G401 (cell line): ENCODE measurements around the gene SLC13A3. TPM values are rescaled to one million over a fixed set of nuclear protein-coding genes. Genes with fewer than 3 reads are reported as not detected.

Source experiments
- DNase-seq: peaks from one replicate; pipeline ENCODE4 v3.0.0-alpha.2; 2015; ENCODE audit warnings: low spot score
- in situ Hi-C: cut with HindIII; loops from 2 replicates; pipeline ENCODE4 v1.10.0; 2016; ENCODE audit warnings: low sequenced_read_pairs, mixed read lengths
- total RNA-seq: library from RNA; depleted of rRNA; stranded (reverse); fragments of >200 nt; shearing (Covaris generic); gene quantifications from 2 replicates; pipeline ENCODE4 v1.2.3, GENCODE V29; 2014

The SLC13A3 gene
- total RNA-seq, 1 experiment from 2014 or later: not detected

DNA sequence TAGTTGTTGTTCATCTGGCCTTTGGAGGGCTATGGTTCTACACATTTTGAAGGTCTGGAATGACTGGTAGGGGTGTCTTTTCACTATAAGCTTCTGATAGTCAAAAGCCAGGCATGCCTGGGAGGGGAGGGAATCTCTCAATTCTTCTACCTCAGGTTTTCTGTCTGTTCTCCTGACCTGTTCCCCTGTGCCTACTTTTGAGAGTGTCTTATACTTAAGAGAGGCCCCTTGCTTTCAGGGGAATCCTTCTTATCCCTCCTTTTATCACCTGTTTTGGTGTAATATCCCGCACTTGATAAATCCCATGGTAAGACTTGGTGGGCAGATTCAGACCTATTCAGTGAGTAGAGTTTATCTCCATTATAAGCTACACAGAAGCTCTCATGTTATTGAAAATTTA, 10.4 kb upstream of the SLC13A3 start:
- DNase-seq: no peak
- in situ Hi-C loops: no loop called here

DNA sequence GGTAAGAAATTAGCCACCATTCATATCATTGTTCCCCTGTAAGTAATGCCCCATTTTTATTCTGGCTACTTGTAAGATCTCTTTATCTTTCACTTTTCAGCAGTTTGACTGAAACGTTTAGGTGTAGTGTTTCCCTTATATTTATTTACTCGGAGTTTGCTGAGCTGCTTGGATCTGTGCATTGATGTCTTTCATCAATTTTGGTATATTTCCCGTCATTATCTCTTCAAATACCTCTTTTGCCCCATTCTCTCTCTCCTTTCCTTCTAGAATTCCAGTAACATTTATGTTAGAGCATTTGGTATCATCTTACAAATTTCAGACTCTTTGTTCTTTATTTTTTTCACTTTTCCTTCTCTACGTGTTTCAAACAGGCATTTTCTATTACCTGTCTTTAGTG, 9.2 kb upstream of the SLC13A3 start:
- in situ Hi-C loops: no loop called here

DNA sequence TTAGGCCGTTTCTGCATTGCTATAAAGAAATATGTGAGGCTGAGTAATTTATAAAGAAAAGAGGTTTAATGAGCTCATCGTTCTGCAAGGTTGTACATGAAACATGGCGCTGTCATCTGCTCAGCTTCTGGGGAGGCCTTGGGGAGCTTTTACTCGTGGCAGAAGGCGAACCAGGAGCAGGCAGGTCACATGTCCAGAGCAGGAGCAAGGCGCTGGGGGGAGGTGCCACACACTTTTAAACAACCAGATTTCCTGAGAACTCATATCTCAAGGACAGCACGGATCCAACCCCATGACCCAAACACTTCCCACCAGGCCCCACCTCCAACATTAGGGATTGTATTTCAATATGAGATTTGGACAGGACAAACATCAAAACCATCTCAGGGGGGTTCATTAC, 6.4 kb upstream of the SLC13A3 start:
- DNase-seq: no peak
- in situ Hi-C loops: no loop called here

More for the DNA sequence above, 9.2 kb upstream of the SLC13A3 start:
- no peak for DNase-seq

DNA sequence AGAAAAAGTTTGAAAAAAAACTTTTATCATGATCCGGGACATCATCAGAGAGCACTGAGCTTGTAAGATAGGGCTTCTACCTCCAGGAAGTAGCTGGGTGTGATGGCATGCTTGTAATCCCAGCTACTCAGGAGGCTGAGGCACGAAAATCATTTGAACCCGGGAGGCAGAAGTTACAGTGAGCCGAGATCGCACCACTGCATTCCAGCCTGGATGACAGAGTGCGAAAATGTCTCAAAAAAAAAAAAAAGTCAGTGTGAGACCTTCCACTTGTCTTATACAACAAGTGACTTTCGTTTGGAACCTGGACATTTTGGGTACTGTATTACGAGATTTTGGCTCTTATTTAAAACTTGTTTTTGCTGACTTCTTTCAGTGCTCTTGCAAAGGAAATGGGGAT, 5.9 kb upstream of the SLC13A3 start:
- no peak for DNase-seq
- in situ Hi-C loops: no loop called here

DNA sequence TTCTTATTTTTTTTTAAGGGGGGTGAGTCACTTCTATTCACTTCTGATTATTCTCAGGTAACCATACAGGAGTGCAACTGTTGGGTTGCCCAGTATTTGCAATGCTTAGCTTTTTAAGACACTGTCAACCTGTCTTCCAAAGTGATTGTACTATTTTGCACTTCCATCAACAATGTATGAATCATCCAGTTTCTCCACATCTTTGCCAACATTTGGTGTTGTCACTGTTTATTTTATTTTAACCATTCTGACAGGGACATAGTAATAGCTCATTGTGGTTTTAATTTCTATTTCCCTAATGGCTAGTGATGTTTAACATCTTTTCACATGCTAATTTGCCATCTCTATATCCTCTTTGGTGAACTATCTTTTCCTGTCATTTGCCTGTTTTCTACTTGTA, 1.4 kb upstream of the SLC13A3 start:
- no peak for DNase-seq
- in situ Hi-C loops: no loop called here

DNA sequence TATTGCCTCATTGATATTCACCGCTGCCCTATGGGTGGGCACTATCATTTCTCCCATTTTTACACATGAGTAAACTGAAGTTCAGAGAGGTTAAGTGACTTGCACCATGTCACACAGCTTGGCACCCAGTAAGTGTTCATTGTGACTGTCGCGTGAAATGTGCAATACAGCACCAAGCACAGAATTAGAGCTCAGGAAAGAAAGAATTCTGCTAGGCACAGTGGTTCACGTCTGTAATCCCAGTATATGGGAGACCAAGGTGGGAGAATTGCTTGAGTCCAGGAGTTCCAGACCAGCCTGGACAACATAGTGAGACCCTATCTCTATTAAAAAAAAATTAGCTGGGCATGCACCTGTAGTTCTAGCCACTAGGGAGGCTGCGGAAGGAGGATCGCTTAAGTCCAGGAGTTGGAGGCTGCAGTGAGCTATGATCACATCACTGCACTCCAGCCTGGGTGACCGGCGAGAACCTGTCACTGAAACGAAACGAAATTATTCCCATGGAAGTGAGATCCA, 626 bp downstream of the SLC13A3 start:
- in situ Hi-C loops: no loop called here
- no peak for DNase-seq

DNA sequence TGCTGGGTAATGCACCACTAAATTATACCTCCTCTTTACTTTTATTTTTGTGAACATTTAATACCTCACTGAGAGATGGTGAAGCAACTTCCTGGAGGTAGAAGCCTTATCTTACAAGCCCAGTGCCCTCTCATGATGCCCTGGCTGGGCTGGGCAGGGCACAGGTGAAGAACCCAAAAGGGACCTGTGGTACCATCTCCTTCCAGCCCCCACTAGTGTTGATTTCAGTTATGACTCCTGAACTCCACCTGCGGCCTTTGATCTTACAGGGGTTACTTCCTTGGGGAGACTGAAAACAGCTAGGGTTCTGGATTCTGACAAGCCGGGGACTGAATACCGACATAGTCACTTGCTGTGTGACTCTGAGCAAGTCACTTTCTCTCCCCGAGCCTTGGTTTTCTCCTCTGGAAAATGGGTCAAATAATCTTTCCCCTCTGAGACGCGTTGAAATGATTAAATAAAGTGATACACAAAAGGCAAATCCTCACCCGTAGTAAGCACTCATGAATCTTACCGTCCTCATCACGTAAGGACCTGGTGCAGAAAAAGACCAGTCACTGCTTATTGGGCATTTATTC, 1.2 kb downstream of the SLC13A3 start:
- in situ Hi-C loops: no loop called here
- DNase-seq: no peak

DNA sequence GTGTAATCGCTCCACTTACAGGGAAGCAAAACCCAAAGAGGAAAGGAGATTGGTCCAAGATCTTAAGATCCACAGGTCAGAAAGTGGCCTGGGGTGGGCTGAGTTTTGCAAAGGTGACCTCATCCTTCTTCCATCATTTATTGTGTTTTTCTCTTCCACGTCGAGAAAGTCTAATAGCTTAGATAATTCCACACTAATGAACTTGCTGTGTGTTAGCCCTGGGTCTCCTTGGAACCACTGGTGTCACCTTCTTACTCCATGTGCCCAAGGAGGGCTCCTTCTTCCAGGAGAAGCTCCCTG, 1.7 kb downstream of the SLC13A3 start:
- DNase-seq: no peak
- in situ Hi-C loops: no loop called here

DNA sequence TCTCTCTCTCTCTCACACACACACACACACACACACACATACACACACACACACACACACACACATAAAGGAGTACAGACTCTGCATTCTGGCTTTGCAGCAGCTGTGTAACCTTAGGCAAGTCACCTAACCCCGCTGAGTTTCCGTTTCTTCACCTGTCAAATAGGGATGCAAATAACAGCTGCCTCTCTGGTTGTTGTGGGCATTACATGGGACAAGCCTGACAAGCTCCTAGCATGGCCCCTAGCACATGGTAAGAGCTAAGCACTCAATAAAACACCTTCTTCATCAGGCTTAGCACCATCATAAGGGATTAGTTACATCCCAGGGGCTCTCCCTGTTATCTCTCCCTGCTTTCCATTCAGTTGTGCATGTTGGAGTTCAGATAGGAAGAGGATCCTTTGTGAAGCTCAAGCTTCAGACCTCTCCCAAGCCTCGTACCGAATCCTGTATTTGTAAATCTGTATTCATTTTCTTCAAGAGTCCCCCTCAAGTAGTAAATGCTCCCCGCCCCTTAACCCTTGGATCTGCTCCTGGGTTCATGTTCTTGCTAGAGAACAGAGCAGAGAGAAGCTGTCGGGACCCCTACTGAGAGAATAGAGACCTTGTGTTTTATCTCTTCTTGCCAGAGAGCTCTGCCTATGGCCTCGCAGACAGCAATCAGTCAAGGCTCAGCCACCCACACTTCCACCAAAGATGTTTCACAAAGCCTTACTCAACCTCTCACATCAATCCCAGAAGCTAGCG, 2.2 kb downstream of the SLC13A3 start:
- DNase-seq: no peak
- in situ Hi-C loops: no loop called here

DNA sequence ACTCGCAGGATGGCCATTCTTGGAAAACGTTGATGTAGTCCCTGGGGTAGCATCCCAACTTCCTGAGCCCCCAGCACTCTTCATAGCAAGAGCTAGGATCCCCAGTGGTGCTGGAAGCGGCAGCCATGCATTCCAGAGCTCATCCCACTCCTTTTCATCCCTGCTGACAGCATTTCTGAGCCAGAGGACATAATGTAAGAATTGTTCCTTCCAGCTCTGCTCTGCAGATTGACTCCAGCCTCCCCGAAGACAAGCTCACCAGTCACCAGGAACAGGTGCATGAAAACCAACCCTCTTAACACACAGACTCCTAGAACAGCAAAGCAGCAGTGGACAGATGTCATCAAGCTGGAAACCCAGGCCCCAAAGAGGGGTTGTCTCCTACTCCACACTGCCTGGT, 3.8 kb downstream of the SLC13A3 start:
- in situ Hi-C loops: no loop called here
- no peak for DNase-seq

DNA sequence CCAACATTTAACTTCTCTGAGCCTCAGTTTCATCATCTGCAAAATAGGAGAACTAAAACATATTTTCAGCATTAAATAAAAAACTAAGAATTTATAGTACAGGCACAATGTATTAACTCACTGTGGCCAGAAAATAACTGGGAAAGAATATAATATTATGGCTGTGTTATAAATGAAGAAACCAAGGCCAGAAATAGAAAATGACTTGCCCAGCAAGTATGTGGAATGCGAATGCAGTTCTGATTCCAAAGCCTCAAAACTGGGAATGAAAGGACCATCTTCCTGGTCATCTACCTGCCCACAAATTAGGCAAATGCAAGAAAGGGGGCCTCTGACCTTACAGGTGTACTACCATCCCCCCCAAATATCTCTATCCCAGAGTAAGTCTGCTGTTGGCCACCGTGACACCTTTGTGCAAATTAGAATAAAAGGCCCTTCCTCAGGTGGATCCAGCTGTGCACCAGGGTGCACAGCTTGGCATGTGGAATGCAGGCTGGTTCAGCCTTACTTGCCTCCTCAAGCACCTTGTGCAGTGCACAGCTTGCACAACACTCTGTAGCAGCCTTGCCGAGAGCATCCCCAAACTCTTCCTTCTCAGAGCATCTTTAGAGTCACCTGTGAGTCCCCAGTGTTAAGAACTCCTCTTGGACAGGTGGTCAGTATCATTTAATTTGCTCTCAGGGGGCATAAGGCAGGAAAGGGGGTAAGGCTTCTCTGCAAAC, 4.4 kb downstream of the SLC13A3 start:
- no peak for DNase-seq
- in situ Hi-C loops: no loop called here

DNA sequence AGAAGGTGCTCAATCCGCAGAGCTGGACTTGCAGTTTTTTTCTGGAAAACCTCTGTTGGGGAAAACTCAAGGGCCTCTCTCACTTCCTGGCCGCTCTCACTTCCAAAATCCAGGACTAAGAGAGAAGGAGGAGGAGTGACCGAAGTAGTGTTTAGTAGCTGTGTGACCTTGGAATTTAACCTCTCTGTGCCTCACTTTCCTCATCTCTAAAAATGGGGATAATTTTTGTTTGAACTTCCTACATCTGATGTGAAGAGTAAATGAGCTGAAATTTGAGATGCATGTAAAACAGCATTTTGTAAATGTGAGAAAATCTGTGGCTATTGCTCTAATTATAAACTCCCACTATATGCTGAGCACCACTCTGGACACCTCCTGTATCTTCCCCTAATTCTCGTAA, 5.1 kb downstream of the SLC13A3 start:
- no peak for DNase-seq
- in situ Hi-C loops: no loop called here

DNA sequence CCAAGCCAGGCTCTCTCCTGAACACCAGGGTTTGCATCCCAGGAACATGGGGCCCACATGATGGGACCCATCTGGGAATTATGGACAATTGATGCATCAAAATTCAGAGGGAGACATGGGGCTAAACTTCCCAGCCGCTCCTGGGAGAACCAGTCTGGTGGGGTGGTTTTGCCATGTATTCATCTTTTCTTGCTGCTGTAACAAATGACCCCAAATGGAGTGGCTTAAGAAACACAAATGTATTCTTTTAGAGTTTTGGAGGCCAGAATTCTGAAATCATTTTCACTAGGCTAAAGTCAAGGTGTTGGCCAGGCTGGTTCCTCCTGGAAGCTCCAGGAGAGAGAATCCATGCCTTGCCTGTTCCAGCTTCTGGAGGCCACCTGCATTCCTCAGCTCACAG, 6.5 kb downstream of the SLC13A3 start:
- in situ Hi-C loops: no loop called here
- DNase-seq: no peak

DNA sequence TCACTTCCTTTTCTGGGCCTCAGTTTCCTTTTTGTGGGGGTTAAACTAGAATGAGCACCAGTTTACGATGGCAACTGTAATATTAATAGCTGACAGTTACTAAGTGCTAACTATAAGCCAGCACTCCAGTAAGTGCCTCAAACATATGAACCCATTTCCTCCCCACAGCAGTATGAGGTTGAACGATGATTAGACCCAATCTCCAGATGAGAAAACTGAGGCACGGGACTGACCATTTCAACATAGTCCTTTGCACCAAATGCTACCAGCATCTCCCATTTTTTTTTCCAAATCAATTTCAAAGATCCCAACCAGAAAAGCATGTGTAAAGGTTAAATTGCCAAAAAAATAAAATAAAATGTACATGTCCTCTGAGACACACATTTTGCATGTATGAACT, 7.1 kb downstream of the SLC13A3 start:
- DNase-seq: no peak
- in situ Hi-C loops: no loop called here

DNA sequence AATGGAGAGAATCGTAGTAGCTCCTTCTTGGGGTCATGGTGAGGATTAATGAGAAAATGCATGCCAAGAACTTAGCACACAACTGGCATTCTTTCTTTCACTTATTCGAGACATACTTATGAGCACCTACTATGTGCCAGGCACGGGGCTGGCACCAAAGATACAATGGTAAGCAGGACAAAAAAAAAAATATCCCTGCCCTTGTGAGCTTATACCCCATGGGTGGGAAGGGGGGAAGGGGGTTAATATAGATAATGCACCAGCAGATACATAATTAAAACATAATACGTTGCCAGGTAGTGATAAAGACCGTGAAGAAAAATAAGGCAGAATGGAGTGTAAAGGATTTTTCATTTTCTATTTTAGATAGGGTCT, 8.3 kb downstream of the SLC13A3 start:
- in situ Hi-C loops: no loop called here

DNA sequence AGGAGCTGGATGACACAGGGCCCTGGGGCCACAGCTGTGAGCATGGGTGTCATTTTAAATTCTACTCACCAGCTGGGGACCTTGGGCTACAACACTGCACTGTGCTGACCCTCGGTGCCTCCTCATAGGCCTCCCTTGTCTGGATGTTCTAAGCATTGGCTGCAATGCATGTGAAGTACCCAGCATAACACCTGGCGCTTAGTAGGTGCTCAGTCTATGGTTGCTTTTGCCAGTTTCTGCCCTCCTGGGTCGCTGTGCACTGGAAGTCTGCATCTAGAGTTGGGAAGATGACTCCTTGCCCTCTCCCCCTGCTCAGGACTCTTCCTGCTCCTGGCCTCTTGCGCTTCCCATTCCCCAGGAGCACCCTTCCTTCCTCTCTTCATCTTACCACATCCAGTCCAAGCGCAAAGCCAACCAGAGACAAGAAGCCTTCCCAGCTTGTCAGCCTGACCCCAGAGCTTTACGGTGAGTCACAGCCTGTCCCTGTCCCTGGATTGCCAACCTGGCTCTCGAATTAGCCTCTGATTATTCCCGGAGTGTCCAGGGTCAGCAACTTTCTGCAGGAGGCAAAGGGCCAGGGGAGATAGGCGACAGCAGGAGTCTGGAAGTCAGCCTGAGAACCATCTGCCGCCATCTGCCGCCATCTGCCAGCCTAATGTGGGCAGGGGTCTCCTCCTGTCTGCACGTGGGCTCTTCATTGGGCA, 8.8 kb downstream of the SLC13A3 start:
- in situ Hi-C loops: no loop called here
- peak; percentile 27 for DNase-seq

More for the DNA sequence above, 8.3 kb downstream of the SLC13A3 start:
- no peak for DNase-seq

DNA sequence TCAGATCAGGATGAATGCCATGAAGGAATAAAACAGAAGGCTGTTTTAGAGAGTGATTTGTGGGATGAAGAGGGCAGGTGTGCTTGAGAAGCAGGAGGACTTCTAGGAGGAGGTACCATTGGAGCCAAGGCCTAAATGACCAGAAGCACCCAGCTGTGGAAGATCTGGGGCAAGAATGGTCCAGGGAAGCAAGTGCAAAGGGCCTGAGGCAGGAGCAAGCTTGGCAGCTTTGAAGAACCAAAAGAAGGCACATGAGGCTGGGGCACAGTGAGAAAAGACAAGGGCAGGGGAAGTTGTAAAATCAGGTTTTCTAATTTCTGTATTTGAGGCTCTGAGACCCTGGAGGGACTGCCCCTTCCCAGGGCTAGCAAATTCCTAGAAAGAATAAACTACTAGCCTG, 9.8 kb downstream of the SLC13A3 start:
- DNase-seq: no peak
- in situ Hi-C loops: no loop called here

DNA sequence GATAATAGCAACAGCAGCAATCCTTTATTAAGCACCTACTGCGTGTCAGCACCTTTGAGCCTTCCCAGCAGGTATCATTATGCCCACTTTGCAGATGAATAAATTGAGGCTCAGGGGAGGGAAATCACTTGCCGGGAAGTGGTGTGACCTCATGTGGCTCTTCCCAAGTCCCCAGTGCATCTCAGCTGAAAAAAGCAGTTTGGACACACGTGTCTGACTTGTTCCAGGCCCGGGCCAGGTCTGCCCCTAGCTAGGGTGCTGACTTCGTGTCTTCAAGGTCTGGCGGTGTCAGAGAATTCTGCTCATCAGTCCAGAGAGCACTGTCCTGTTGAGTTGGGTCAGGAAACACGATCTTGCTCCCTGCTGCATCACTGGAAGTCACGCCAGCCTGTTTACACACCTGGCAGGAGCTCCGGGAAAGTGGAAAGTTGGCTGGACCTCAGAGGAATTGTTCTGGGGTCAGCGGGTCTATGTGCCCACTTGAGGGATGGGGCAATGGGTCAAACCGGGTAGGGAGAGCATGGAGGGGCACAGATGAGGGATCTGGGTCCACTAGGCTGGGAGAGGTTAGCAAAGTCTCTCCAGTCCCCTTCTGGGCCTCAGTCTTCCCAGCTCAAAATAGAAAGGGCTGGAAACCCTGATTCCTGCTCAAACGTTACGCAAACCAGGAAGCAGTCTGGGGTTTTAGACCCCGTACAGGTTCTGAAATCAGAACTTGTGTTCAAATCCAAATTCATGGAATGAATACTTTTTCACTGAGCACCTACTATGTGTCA, 10.5 kb downstream of the SLC13A3 start:
- in situ Hi-C loops: no loop called here
- no peak for DNase-seq

DNA sequence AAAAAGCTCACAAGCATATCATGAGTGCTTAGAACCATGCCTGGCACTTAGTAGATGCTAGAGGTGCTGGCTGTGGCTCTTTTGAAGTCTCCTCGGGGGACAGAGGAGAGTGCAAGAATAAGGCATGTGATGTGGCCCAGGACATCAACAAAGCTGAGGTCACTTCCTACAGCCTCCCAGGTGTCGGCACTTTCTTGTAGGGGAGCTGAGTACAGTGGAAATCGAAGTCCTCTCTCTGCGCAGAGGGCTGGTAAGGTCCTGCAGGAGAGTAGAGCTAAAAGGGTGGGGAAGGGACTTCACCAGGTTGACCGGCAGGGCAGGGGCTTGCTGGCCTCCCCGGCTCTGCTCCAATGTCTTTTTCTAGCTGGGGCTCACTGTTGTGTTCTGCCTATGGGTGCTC, 11.2 kb downstream of the SLC13A3 start:
- in situ Hi-C loops: no loop called here
- DNase-seq: no peak
